ENCODE results near the gene TTYH1. TPM values are rescaled to one million over a fixed set of nuclear protein-coding genes. Genes with fewer than 3 reads are reported as not detected.

Gene TTYH1
- total RNA-seq, 6 experiments from 2014 or later: 0.45 TPM; not detected in 5

DNA sequence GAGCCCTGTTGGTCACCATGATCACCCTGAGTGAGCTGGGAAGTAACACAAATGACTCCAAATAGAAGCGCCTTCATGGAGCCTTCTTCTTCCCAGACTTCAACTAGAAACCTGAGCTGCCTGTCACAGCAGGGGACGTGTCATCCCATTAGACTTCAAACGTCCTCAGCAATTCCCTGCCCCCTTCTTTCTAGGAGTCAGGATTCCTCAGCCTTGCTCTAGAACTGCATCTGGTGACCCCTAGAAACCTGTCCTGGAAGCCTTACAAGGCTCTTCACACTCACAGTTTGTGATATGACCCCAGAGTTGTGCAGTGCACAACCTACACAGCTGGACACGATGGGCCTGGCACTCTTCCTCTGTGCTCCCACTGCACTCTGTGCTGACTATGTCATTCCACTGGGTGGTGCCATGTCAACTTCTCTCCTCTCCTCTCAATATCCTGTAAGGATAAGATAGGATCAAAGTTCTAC, 23.6 kb upstream of the TTYH1 start:
- no peak for TF ChIP-seq CTCF (IDR thresholded peaks at IDR 0.05)
- DNase-seq: no peak
- H3K9me3 Mint-ChIP-seq: peaks cover 4% of the 10 kb centered on the region; the same call in 1 of the 2 replicates
- H3K27ac Mint-ChIP-seq: no peak overlapping the region
- peaks cover 24% of the 10 kb centered on the region for H3K27me3 Mint-ChIP-seq (ENCODE audit: insufficient read depth)
- no peak overlapping the region for H3K4me3 Mint-ChIP-seq
- H3K4me1 Mint-ChIP-seq (ENCODE audit: low read depth): peaks cover 18% of the 10 kb centered on the region
- H3K36me3 Mint-ChIP-seq (ENCODE audit: low read depth): peaks cover 4% of the 10 kb centered on the region; the same call in 1 of the 2 replicates

DNA sequence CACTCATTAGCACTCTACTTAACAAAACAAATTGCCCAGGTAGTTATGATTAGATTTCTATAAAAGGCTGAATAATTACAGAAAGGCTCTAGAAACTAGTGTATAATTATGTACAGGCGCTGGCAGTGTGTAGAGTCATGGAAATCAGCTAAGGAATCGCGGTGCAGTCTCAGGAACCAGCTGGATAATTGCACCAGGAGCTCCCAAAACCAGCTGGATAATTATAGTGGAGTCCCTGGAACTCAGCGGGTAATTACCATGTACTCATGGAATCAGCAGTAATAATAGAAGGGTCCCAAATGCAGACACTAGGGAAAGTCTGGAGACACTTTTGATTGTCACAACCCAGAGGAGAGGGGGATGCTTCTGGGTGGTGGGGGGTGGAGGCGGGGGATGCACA, 23.2 kb upstream of the TTYH1 start:
- TF ChIP-seq CTCF (IDR thresholded peaks at IDR 0.05): no peak
- Mint-ChIP-seq H3K36me3 (ENCODE audit: low read depth) (peaks cover 4% of the 10 kb centered on the region; the same call in 1 of the 2 replicates), H3K27me3 (ENCODE audit: insufficient read depth) (peaks cover 24% of the 10 kb centered on the region), H3K4me3 (no peak overlapping the region), H3K4me1 (ENCODE audit: low read depth) (peaks cover 18% of the 10 kb centered on the region), H3K9me3 (peaks cover 4% of the 10 kb centered on the region; the same call in 1 of the 2 replicates), H3K27ac (no peak overlapping the region)
- no peak for DNase-seq

DNA sequence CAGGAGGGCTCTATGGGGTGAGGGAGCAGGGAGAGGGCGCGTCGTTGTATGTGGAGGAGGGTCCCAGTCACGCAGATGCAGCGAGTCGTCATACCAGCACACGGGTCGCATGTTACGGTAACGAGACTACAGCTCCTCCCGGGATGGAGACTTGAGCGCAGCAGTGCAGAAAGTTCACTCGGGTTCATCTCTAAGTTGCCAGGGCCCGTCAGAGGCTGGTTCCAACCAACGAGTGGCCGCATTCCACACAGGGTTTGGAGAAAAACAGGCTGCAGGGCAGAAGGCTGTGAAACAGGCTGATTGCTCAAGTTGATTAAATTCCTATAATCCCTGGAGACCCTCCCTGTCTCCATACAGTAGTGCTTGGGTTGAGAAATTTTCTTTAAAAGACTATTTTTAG, 21.9 kb upstream of the TTYH1 start:
- TF ChIP-seq CTCF (IDR thresholded peaks at IDR 0.05): no peak
- H3K27me3 Mint-ChIP-seq (ENCODE audit: insufficient read depth): peaks cover 17% of the 10 kb centered on the region
- H3K4me3 Mint-ChIP-seq: no peak overlapping the region
- DNase-seq: no peak
- H3K36me3 Mint-ChIP-seq (ENCODE audit: low read depth): peaks cover 4% of the 10 kb centered on the region; the same call in 1 of the 2 replicates
- peaks cover 4% of the 10 kb centered on the region; the same call in 1 of the 2 replicates for H3K9me3 Mint-ChIP-seq
- peaks cover 12% of the 10 kb centered on the region for H3K4me1 Mint-ChIP-seq (ENCODE audit: low read depth)
- H3K27ac Mint-ChIP-seq: no peak overlapping the region

DNA sequence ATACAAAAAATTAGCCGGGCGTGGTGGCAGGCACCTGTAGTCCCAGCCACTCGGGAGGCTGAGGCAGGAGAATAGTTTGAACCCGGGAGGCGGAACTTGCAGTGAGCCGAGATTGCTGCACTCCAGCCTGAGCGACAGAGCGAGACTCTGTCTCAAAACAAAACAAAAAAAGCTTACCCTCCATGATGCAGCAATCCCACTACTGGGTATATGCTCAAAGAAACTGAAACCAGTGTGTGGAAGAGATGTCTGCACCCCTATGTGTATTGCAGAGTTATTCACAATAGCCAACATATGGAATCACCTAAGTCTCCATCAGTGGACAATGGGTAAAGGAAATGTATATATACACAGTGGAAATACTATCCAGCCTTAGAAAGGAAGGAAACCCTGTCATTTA, 19.6 kb upstream of the TTYH1 start:
- H3K27ac Mint-ChIP-seq: no peak overlapping the region
- H3K4me3 Mint-ChIP-seq: no peak overlapping the region
- peaks cover 17% of the 10 kb centered on the region for H3K27me3 Mint-ChIP-seq (ENCODE audit: insufficient read depth)
- peaks cover 5% of the 10 kb centered on the region; the same call in 1 of the 2 replicates for H3K4me1 Mint-ChIP-seq (ENCODE audit: low read depth)
- peaks cover 4% of the 10 kb centered on the region; the same call in 1 of the 2 replicates for H3K9me3 Mint-ChIP-seq
- DNase-seq: no peak
- H3K36me3 Mint-ChIP-seq (ENCODE audit: low read depth): peaks cover 4% of the 10 kb centered on the region; the same call in 1 of the 2 replicates
- TF ChIP-seq CTCF (IDR thresholded peaks at IDR 0.05): no peak

- peaks cover 15% of the 10 kb centered on the region for H3K27me3 Mint-ChIP-seq (ENCODE audit: insufficient read depth)
Observed at GRCh38 chr19:54399189-54399588, 16.1 kb upstream of the TTYH1 start.

More at GRCh38 chr19:54399189-54399588, 16.1 kb upstream of the TTYH1 start:
- H3K27ac Mint-ChIP-seq: no peak overlapping the region
- H3K4me3 Mint-ChIP-seq: no peak overlapping the region
- DNase-seq: no peak
- H3K9me3 Mint-ChIP-seq: peaks cover 11% of the 10 kb centered on the region; the same call in 1 of the 2 replicates
- no peaks in the 10 kb centered on the region for H3K4me1 Mint-ChIP-seq (ENCODE audit: low read depth)
- no peaks in the 10 kb centered on the region for H3K36me3 Mint-ChIP-seq (ENCODE audit: low read depth)
- TF ChIP-seq CTCF (IDR thresholded peaks at IDR 0.05): no peak
